ENCODE measurements around the gene YJEFN3. TPM values are rescaled to one million over a fixed set of nuclear protein-coding genes. Genes with fewer than 3 reads are reported as not detected.

Gene YJEFN3
- total and polyA plus RNA-seq, 10 of the 15 experiments (the other 5 are each of a cell fraction or from before 2014, with no cell fraction given) = 0.05 to 6.9 (median 3.5) TPM

GRCh38 chr19:19492026-19492610, 36.6 kb upstream of the YJEFN3 start:
- BruUV-seq (replicated peaks) = no TSS peak
- CTCF ChIA-PET = interaction anchor here (1.6 to 9.3 kb wide), 7 partner anchors 12 to 126 kb away, joined by 5 to 223 read pairs (median 24); partner anchors contain the start of gene GATAD2A
- TF ChIP-seq EGR1 (IDR thresholded peaks at IDR 0.05; ENCODE audit: borderline replicate concordance in 1 of 2, low read depth in 2 of 2, low read length in 2 of 2) = no peak
- no peak for TF ChIP-seq MLLT1 (IDR thresholded peaks at IDR 0.05)
- TF ChIP-seq IKZF2 (IDR thresholded peaks at IDR 0.05) = no peak
- no peak for TF ChIP-seq USF2 (IDR thresholded peaks at IDR 0.05; ENCODE audit: borderline replicate concordance, low read depth, low read length)
- TF ChIP-seq CEBPZ (IDR thresholded peaks at IDR 0.05; ENCODE audit: low read depth, low read length) = no peak
- RAD21 ChIA-PET (ENCODE audit: unreplicated experiment) = interaction anchor here (0.9 kb wide), 1 partner anchor 140 kb away, joined by 5 read pairs; no protein-coding TSS in a partner anchor
- intact Hi-C loops (cut with micrococcal nuclease; ENCODE audit: unreplicated experiment) = no loop called here
- Histone ChIP-seq H3K27ac (ENCODE audit: control insufficient read depth, insufficient read depth) (no peak overlapping the region), H3K4me2 (ENCODE audit: control insufficient read depth, insufficient read depth) (no peak overlapping the region), H3K4me1 (ENCODE audit: control insufficient read depth, insufficient read depth, low read length) (peaks cover 19% of the 10 kb centered on the region), H4K20me1 (ENCODE audit: control insufficient read depth, insufficient read depth) (no peaks in the 10 kb centered on the region), H3K27me3 (replicated peaks in 1 of 2; ENCODE audit: control insufficient read depth in 2 of 2, insufficient read depth in 2 of 2, low read length in 1 of 2) (no peaks in the 10 kb centered on the region), H3K4me3 (no peak overlapping the region), H2AFZ (ENCODE audit: control insufficient read depth, low read depth, low read length) (no peak overlapping the region), H3K36me3 (ENCODE audit: control insufficient read depth in 2 of 2, insufficient read depth in 2 of 2, low read length in 1 of 2) (peaks cover 32 to 38% of the 10 kb centered on the region in 2 experiments; a peak in 3 of 4 replicates), H3K9ac (ENCODE audit: control insufficient read depth, insufficient read depth, low read length) (no peak overlapping the region), H3K9me3 (replicated peaks; ENCODE audit: control insufficient read depth, insufficient read depth, low read length) (no peaks in the 10 kb centered on the region), H3K79me2 (ENCODE audit: control insufficient read depth, insufficient read depth, low read length) (peaks cover 9% of the 10 kb centered on the region)
- no peak for FAIRE-seq
- no peak for DNase-seq (ENCODE audit: low read depth, low spot score)
- 97% methylated on average over 20 of the region's 21 CpGs for WGBS (ENCODE audit: insufficient coverage, insufficient replicate concordance, low lambda C conversion rate, missing lambda C conversion rate)
- in situ Hi-C loops (cut with MboI) = loop anchor here (5.0 to 10.0 kb wide), 2 partner anchors 125 to 347 kb away; no protein-coding TSS in a partner anchor
- SMC1A ChIA-PET (ENCODE audit: uncharacterized antibody, unreplicated experiment) = interaction anchor here (1.6 to 5.1 kb wide), 2 partner anchors 117 to 125 kb away, joined by 3 to 97 read pairs; no protein-coding TSS in a partner anchor
- POLR2A ChIA-PET = interaction anchor here (1.6 to 3.1 kb wide), 2 partner anchors 19 to 127 kb away, joined by 3 to 16 read pairs; no protein-coding TSS in a partner anchor
- ATAC-seq = no peak

Data from GM12878 (cell line).